Endothelial cell of umbilical vein (primary cell): ENCODE measurements around the gene OSER1. TPM values are rescaled to one million over a fixed set of nuclear protein-coding genes. Genes with fewer than 3 reads are reported as not detected.

Experiments used
- Bru-seq: library from RNA; stranded (reverse); fragments of 400-500 nt; gene quantifications from one replicate; lab custom pipeline; 2021; lab: Mats Ljungman, UMichigan
- BruChase-seq, 2 experiments: library from RNA; stranded (reverse); fragments of 400-500 nt; gene quantifications; one replicate each; lab custom pipeline; 2021; lab: Mats Ljungman, UMichigan
- BruUV-seq: library from RNA; stranded (reverse); fragments of 400-500 nt; replicated peaks from 2 replicates; lab custom pipeline; 2021; lab: Mats Ljungman, UMichigan
- CTCF ChIA-PET: fragments of 300-600, 350-600 bp; sonication (Branson Sonifier 250); formaldehyde crosslinking; loops from one replicate; lab custom pipeline; 2021; ENCODE audit warnings: antibody characterized with exemption, inconsistent platforms; lab: Charles Lee
- POLR2A ChIA-PET: fragments of 300-600, 350-600 bp; sonication (Branson Sonifier 250); formaldehyde crosslinking; loops from one replicate; lab custom pipeline; 2021; ENCODE audit warnings: antibody characterized with exemption, inconsistent platforms; lab: Charles Lee
- DNase-seq: peaks from one replicate; pipeline ENCODE4 v3.0.0-alpha.2; 2011; ENCODE audit warnings: low read depth, low spot score
- FAIRE-seq: peaks from 2 replicates; lab custom pipeline; 2011; peaks lifted over from hg19 to GRCh38; lab: Jason Lieb, UNC
- H2AFZ ChIP-seq: 2 replicates; pipeline ENCODE4 v1.6.0; 2012; ENCODE audit warnings: low read depth, low read length, control low read depth, inconsistent platforms
- H3K27ac ChIP-seq: 2 replicates; pipeline ENCODE4 v1.5.1; 2011; ENCODE audit warnings: low read depth, mild to moderate bottlenecking, control low read depth, low read length, moderate library complexity; ENCODE audit not compliant: insufficient read depth
- H3K27me3 ChIP-seq, 2 experiments: 2 replicates each; pipeline versions ENCODE4 v1.6.0 to v1.6.1; 2011; ENCODE audit warnings: low read length in 2 of 2, mixed read lengths in 1 of 2; ENCODE audit not compliant: control insufficient read depth in 2 of 2, insufficient read depth in 2 of 2
- H3K36me3 ChIP-seq, 2 experiments: 2 replicates in 1 of 2; 3 replicates in 1 of 2; pipeline ENCODE4 v1.5.1; 2011; ENCODE audit warnings: low read length in 2 of 2, mild to moderate bottlenecking in 1 of 2, moderate library complexity in 1 of 2; ENCODE audit not compliant: control insufficient read depth in 2 of 2, insufficient read depth in 2 of 2; ENCODE audit errors: extremely low read depth in 1 of 2
- H3K4me1 ChIP-seq: 3 replicates; pipeline ENCODE4 v1.5.1; 2011; ENCODE audit warnings: mild to moderate bottlenecking, low read length; ENCODE audit not compliant: control insufficient read depth, insufficient read depth; ENCODE audit errors: extremely low read depth
- H3K4me2 ChIP-seq: 2 replicates; pipeline ENCODE4 v1.6.1; 2011; ENCODE audit warnings: low read length, control low read depth, mixed read lengths; ENCODE audit not compliant: insufficient read depth
- H3K4me3 ChIP-seq, 3 experiments: fragments of 200-600 bp in 1 of 3; sonication (generic), shearing (Covaris generic) in 1 of 3; replicated peaks in 1 of 3; 2 replicates each; pipeline ENCODE4 v1.5.1; 2011 to 2016; ENCODE audit warnings: control low read depth in 3 of 3, low read length in 3 of 3, mild to moderate bottlenecking in 2 of 3, inconsistent platforms in 1 of 3, low read depth in 1 of 3, moderate library complexity in 1 of 3; ENCODE audit not compliant: insufficient read depth in 1 of 3
- H3K79me2 ChIP-seq: 2 replicates; pipeline ENCODE4 v1.6.0; 2012; ENCODE audit warnings: low read length, inconsistent platforms; ENCODE audit not compliant: control insufficient read depth, insufficient read depth
- H3K9ac ChIP-seq: replicated peaks from 2 replicates; pipeline ENCODE3; 2011; ENCODE audit warnings: low read length, control low read depth; ENCODE audit not compliant: insufficient read depth; ENCODE audit errors: extremely low read depth
- H3K9me1 ChIP-seq: replicated peaks from 3 replicates; pipeline ENCODE4 v1.6.0; 2011; ENCODE audit warnings: mild to moderate bottlenecking, low read length; ENCODE audit not compliant: control insufficient read depth, insufficient read depth; ENCODE audit errors: extremely low read depth
- H3K9me3 ChIP-seq: replicated peaks from 2 replicates; pipeline ENCODE4 v1.5.1; 2012; ENCODE audit warnings: low read length, inconsistent platforms; ENCODE audit not compliant: control insufficient read depth, insufficient read depth
- H4K20me1 ChIP-seq: replicated peaks from 2 replicates; pipeline ENCODE3; 2011; ENCODE audit warnings: mild to moderate bottlenecking, low read length; ENCODE audit not compliant: control insufficient read depth, insufficient read depth; ENCODE audit errors: extremely low read depth
- CTCF ChIP-seq, 2 donors: IDR thresholded peaks; 1 replicate in 1 of 2; 2 replicates in 1 of 2; pipeline ENCODE4 v1.5.1; 2011; ENCODE audit warnings: low read length in 2 of 2, mild to moderate bottlenecking in 2 of 2, moderate library complexity in 2 of 2, control low read depth in 1 of 2, inconsistent platforms in 1 of 2, low read depth in 1 of 2; ENCODE audit not compliant: insufficient read depth in 1 of 2; ENCODE audit errors: extremely low read depth in 1 of 2
- EZH2 ChIP-seq: IDR thresholded peaks from 2 replicates; pipeline ENCODE4 v1.6.1; 2012; ENCODE audit warnings: borderline replicate concordance, low read depth, mild to moderate bottlenecking, moderate library complexity, low read length, inconsistent platforms; ENCODE audit not compliant: severe bottlenecking
- GATA2 ChIP-seq: IDR thresholded peaks from 2 replicates; pipeline ENCODE4 v1.7.0; 2011; ENCODE audit warnings: low read depth, mild to moderate bottlenecking, moderate library complexity, mixed read lengths, low read length; ENCODE audit not compliant: insufficient read length, insufficient read depth
- JUN ChIP-seq: IDR thresholded peaks from 2 replicates; pipeline ENCODE4 v1.6.1; 2011; ENCODE audit warnings: borderline replicate concordance, low read depth; ENCODE audit not compliant: insufficient read length, insufficient read depth
- MAX ChIP-seq: IDR thresholded peaks from 2 replicates; pipeline ENCODE4 v1.6.1; 2011; ENCODE audit not compliant: insufficient read depth, insufficient read length
- POLR2A ChIP-seq: IDR thresholded peaks from 2 replicates; pipeline ENCODE4 v1.6.1; 2012; ENCODE audit warnings: low read depth, mild to moderate bottlenecking, control low read depth, low read length
- POLR2AphosphoS5 ChIP-seq: IDR thresholded peaks from 2 replicates; pipeline ENCODE4 v1.6.1; 2012; ENCODE audit warnings: low read depth, mild to moderate bottlenecking, control low read depth, low read length, moderate library complexity; ENCODE audit not compliant: insufficient read depth
- dilution Hi-C: fragments of 300-500 bp; cut with MboI; formaldehyde crosslinking; loops from one replicate; pipeline ENCODE4 v1.15.0; 2019; ENCODE audit warnings: low sequenced_read_pairs; ENCODE audit not compliant: extremely low pct_ligation_motif_present
- intact Hi-C: fragments of 100-400 bp; cut with micrococcal nuclease; formaldehyde crosslinking; loops from one replicate; pipeline ENCODE4 v1.10.0; 2022
- long read RNA-seq: library from polyadenylated mRNA; stranded (forward); transcript quantifications from one replicate; pipeline ENCODE4 v2.0.0, GENCODE V29; 2021
- polyA minus RNA-seq, 3 experiments: library from RNA; depleted of rRNA, polyadenylated mRNA; stranded (reverse); fragments of >200 nt; gene quantifications; 1 replicate in 1 of 3; 2 replicates in 2 of 3; pipeline ENCODE4 v1.2.3, GENCODE V29; 2011
- polyA plus RNA-seq, 4 experiments: library from polyadenylated mRNA; depleted of rRNA in 3 of 4; stranded (reverse) in 3 of 4; unstranded in 1 of 4; fragments of >200 nt; gene quantifications; 2 replicates each; pipeline versions ENCODE4 v1.2.1 to v1.2.3, GENCODE V29; 2011 to 2012; ENCODE audit warnings: missing spikeins in 1 of 4
- total RNA-seq: library from RNA; stranded (reverse); gene quantifications from 2 replicates; pipeline ENCODE4 v1.2.3, GENCODE V29; 2021

Gene OSER1
- total RNA-seq (28.8 and 30.8 TPM in 2 replicates), polyA plus RNA-seq (35.8 and 36.0 TPM in 2 replicates), polyA minus RNA-seq (32.4 and 39.5 TPM in 2 replicates), Bru-seq, nascent RNA (percentile 93 among the genes with signal in this experiment), BruChase-seq, experiment 1, labeled RNA remaining after a 6-hour chase (percentile 72 among the genes with signal in this experiment), BruChase-seq, experiment 2, labeled RNA remaining after a 2-hour chase (percentile 80 among the genes with signal in this experiment)
- 42.1 and 42.4 TPM in 2 replicates for polyA plus RNA-seq (2011; cell fraction: cytosol; rRNA removed)
- 82.4 and 86.3 TPM in 2 replicates for polyA plus RNA-seq (2011; cell fraction: nucleus; rRNA removed)
- polyA plus RNA-seq (2012) = 33.0 and 34.6 TPM in 2 replicates
- 20.4 TPM for polyA minus RNA-seq (2011; cell fraction: cytosol; rRNA and poly(A)+ RNA removed)
- 19.3 and 27.1 TPM in 2 replicates for polyA minus RNA-seq (2011; cell fraction: nucleus; rRNA and poly(A)+ RNA removed)
- long read RNA-seq, transcript OSER1-201 (4 exons, 1,572 nt) = major isoform, 151 of 177 reads
- long read RNA-seq, partial matches to known transcripts = 1 of 177 reads
- long read RNA-seq, other reads (novel, unspliced or antisense) = 25 of 177 reads

GRCh38 chr20:44210406-44211176 is at the start of gene OSER1:
Gene OSER1 (minus strand): TSS chr20:44210771. CDS start chr20:44206957, 3,814 bp downstream.
- BruUV-seq = no TSS peak
- H3K36me3 ChIP-seq = peaks cover 0 to 4% of the 10 kb centered on the region in 2 experiments
- H3K79me2 ChIP-seq = peaks cover 42% of the 10 kb centered on the region
- H3K4me2 ChIP-seq = peak within 1 kb of the TSS; percentile 82
- H3K4me1 ChIP-seq = peaks cover 27% of the 10 kb centered on the region
- POLR2A ChIA-PET = interaction anchor here (0.6 kb wide), 1 partner anchor 752 kb away, joined by 3 read pairs; no protein-coding TSS in a partner anchor
- H3K27me3 ChIP-seq = no peaks in the 10 kb centered on the region
- intact Hi-C loops = loop anchor here (2.0 to 10.0 kb wide), 3 partner anchors 256 to 482 kb away; partner anchors contain the start of gene SERINC3
- DNase-seq (peak; percentile 98), FAIRE-seq (peak; percentile 94)
- peak within 1 kb of the TSS; percentile 61 to 84 (median 79) for H3K4me3 ChIP-seq
- peak within 1 kb of the TSS; percentile 80 for H2AFZ ChIP-seq
- H3K9ac ChIP-seq = peak within 1 kb of the TSS; percentile 95
- no peaks in the 10 kb centered on the region for H3K9me1 ChIP-seq
- dilution Hi-C loops = no loop called here
- CTCF ChIA-PET = interaction anchor here (1.2 to 1.4 kb wide), 3 partner anchors 20 to 100 kb away, joined by 3 to 7 read pairs (median 4); partner anchors contain the start of gene FITM2
- peak within 1 kb of the TSS; percentile 87 for H3K27ac ChIP-seq
- H4K20me1 ChIP-seq = peaks cover 4% of the 10 kb centered on the region
- H3K9me3 ChIP-seq = no peaks in the 10 kb centered on the region
- peak; percentile 51 for TF ChIP-seq JUN
- TF ChIP-seq GATA2 = no peak
- peak; percentile 96 for TF ChIP-seq MAX
- no peak for TF ChIP-seq EZH2
- peak; percentile 88 for TF ChIP-seq POLR2A
- TF ChIP-seq POLR2AphosphoS5 = peak; percentile 90
- no peak for TF ChIP-seq CTCF (IDR thresholded peaks at IDR 0.05; ENCODE audit: extremely low read depth in 1 of 2, insufficient read depth in 1 of 2, low read depth in 1 of 2, low read length in 2 of 2)
